GM13976 (cell line): Measurements from ENCODE around the gene PI4K2A.
"Not testable (repeated sequence)": the region's sequence is repeated elsewhere in the genome, so short reads cannot be mapped to it uniquely, and the experiment has no call there.

Experiments used
- DNase-seq: peaks from one replicate; pipeline ENCODE4 v3.0.0; 2012; ENCODE audit warnings: low spot score
- CTCF ChIP-seq: IDR thresholded peaks from 2 replicates; pipeline ENCODE4 v1.5.1; 2012; ENCODE audit warnings: borderline replicate concordance, mild to moderate bottlenecking; ENCODE audit not compliant: insufficient read depth; ENCODE audit errors: extremely low read depth, missing control alignments, control extremely low read depth
- in situ Hi-C: fragments of 300-500 bp; cut with MboI; formaldehyde crosslinking; loops from one replicate; pipeline ENCODE4 v1.12.0; 2022; ENCODE audit warnings: low sequenced_read_pairs, mixed read lengths, inconsistent platforms; ENCODE audit not compliant: unreplicated experiment

PI4K2A gene

GRCh38 chr10:97640868-97641811 lies 669 bp downstream of the PI4K2A start:
- peak; percentile 51 for DNase-seq
- no peak for TF ChIP-seq CTCF
- in situ Hi-C loops = no loop called here

DNA sequence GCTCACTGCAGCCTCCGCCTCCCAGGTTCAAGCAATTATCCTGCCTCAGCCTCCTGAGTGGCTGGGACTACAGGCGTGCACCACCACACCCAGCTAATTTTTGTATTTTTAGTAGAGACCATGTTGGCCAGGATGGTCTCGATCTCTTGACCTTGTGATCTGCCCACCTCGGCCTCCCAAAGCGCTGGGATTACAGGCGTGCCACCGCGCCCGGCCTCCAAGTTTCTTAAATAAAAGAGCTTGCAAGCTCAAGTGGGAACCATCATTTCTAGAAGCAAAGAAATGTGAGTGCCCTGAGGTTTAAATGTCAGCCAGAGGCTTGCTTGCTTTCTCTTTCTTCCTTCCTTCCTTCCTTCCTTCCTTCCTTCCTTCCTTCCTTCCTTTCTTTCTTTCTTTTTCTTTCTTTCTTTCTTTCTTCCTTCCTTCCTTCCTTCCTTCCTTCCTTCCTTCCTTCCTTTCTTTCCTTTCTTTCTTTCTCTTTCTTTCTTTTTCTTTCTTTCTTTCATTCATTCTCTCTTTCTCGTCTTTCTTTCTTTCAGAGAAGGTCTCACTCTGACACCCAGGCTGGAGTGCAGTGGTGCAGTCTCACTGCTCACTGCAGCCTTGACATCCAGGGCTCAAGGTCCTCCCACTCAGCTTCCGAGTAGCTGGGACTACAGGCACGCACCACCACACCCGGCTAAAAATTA lies 2.1 kb downstream of the PI4K2A start:
- DNase-seq, in situ Hi-C loops: not testable (repeated sequence)

- in situ Hi-C loops = no loop called here
- no peak for DNase-seq
- TF ChIP-seq CTCF = no peak
Measured at GRCh38 chr10:97643441-97643985, 3.0 kb downstream of the PI4K2A start.

DNA sequence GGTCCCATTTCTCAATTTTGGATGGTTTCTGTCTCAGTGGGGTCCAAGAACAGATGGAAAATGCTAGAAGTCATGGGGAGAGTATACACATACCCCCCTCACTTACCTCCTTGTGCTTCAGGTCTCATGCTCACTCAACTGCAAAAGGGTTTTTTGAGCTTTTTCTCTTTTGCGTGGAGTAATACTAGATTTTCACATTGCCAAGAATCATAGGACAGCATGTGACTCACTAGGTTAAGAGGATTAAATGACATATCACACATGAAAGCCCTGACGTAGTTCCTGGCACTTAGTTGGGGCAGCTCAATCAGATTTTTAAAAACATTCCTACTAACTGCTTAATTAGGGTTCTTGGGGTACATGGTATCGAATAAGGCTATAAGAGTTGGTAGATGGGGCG lies 4.5 kb downstream of the PI4K2A start:
- TF ChIP-seq CTCF = no peak
- DNase-seq = no peak
- in situ Hi-C loops = no loop called here

- in situ Hi-C loops = no loop called here
- no peak for DNase-seq
- no peak for TF ChIP-seq CTCF
Measured at GRCh38 chr10:97647556-97647955, 7.1 kb downstream of the PI4K2A start.

DNA sequence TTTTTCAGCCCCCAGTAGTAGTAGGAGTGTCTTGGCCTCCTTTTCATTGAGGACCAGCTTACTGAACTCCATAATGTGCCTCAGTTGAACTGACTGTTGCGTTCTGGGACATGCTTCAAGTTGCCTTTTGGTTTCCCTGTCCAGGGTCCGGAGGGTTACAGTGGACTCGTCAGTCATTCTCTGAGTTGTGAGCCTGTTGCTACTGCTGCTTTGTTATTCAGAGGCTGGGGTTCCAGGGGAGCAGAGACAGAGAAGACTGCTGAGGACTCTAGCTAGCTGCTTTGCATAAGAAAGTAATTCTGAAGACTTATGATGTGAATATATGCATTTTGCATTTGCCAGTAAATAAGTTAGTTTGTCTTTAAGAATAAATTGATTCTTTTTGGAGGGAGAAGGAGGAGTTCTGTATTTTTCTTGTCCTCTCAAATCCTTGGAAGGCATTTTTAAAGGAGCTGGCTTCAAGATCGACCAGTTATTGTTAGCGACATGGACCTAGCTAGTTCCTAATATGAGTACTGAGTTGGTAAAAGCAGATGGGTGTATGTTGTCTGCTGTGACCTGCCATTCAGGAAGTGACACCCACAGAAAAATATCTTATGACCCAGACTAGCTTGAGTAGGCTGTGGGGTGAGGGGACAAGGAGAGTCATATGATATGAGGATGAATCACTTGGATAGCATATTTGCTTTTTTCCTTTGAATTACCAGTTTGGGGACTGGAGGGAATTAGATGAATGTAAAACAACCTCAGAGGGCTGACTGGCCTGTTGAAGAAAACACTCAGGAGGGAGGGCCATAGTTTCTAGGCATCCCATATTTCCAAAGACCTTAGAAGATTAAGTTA lies 8.3 kb downstream of the PI4K2A start:
- peak; percentile 68 for DNase-seq
- no peak for TF ChIP-seq CTCF
- in situ Hi-C loops = no loop called here

GRCh38 chr10:97649405-97649750 lies 8.9 kb downstream of the PI4K2A start:
- in situ Hi-C loops, DNase-seq: not testable (repeated sequence)
